ENCODE measurements around the gene GINS2. TPM values are rescaled to one million over a fixed set of nuclear protein-coding genes. Genes with fewer than 3 reads are reported as not detected.

GINS2 gene
- total RNA-seq, 1 experiment from 2014 or later, result 20.2 TPM

- H3K27me3 ChIP-seq (ENCODE audit: insufficient read depth, low read depth), result no peaks in the 10 kb centered on the region
- intact Hi-C loops (cut with micrococcal nuclease; ENCODE audit: unreplicated experiment), result no loop called here
- peaks cover 20% of the 10 kb centered on the region for H3K4me1 ChIP-seq (replicated peaks; ENCODE audit: insufficient read depth)
- ChIA-PET POLR2A (ENCODE audit: unreplicated experiment) (interaction anchor here (0.6 kb wide), 1 partner anchor 1146 kb away, joined by 5 read pairs; no protein-coding TSS in a partner anchor), CTCF (no interaction called here)
- no peak overlapping the region for H3K4me3 ChIP-seq
- peaks cover 24% of the 10 kb centered on the region for H3F3A ChIP-seq (ENCODE audit: insufficient read depth, low read depth)
- peaks cover 37% of the 10 kb centered on the region for H3K79me2 ChIP-seq (ENCODE audit: low read depth)
- DNase-seq, result no peak
- TF ChIP-seq EZH2 (IDR thresholded peaks at IDR 0.05; ENCODE audit: low read depth), result no peak
- TF ChIP-seq CTCF (conservative IDR thresholded peaks at IDR 0.05), result no peak
- peaks cover 92% of the 10 kb centered on the region for H4K20me1 ChIP-seq (ENCODE audit: insufficient read depth)
- H2AFZ ChIP-seq, result no peak overlapping the region
- no peaks in the 10 kb centered on the region for H3K9me3 ChIP-seq (ENCODE audit: insufficient read depth, low read depth)
- no peak overlapping the region for H3K4me2 ChIP-seq
- no peaks in the 10 kb centered on the region for H3K9me2 ChIP-seq (ENCODE audit: insufficient read depth)
- BruUV-seq (replicated peaks), result no TSS peak
- H3K36me3 ChIP-seq (ENCODE audit: low read depth), result no peaks in the 10 kb centered on the region
- no peak overlapping the region for H3K27ac ChIP-seq
Measured at GRCh38 chr16:85649411-85650134, 39.2 kb downstream of the GINS2 start.

- H4K20me1 ChIP-seq (ENCODE audit: insufficient read depth), result peaks cover 92% of the 10 kb centered on the region
- intact Hi-C loops (cut with micrococcal nuclease; ENCODE audit: unreplicated experiment), result no loop called here
- H3K4me3 ChIP-seq, result no peak overlapping the region
- POLR2A ChIA-PET (ENCODE audit: unreplicated experiment), result no interaction called here
- CTCF ChIA-PET, result no interaction called here
- no peak for DNase-seq
- no peaks in the 10 kb centered on the region for H3K36me3 ChIP-seq (ENCODE audit: low read depth)
- no peak overlapping the region for H3K27ac ChIP-seq
- TF ChIP-seq CTCF (conservative IDR thresholded peaks at IDR 0.05), result no peak
- no peak for TF ChIP-seq EZH2 (IDR thresholded peaks at IDR 0.05; ENCODE audit: low read depth)
- H3K27me3 ChIP-seq (ENCODE audit: insufficient read depth, low read depth), result no peaks in the 10 kb centered on the region
- no peak overlapping the region for H2AFZ ChIP-seq
- no TSS peak for BruUV-seq (replicated peaks)
- peaks cover 35% of the 10 kb centered on the region for H3K79me2 ChIP-seq (ENCODE audit: low read depth)
- H3K4me1 ChIP-seq (replicated peaks; ENCODE audit: insufficient read depth), result peaks cover 27% of the 10 kb centered on the region
- H3F3A ChIP-seq (ENCODE audit: insufficient read depth, low read depth), result peaks cover 31% of the 10 kb centered on the region
- no peaks in the 10 kb centered on the region for H3K9me3 ChIP-seq (ENCODE audit: insufficient read depth, low read depth)
- no peak overlapping the region for H3K4me2 ChIP-seq
- H3K9me2 ChIP-seq (ENCODE audit: insufficient read depth), result no peaks in the 10 kb centered on the region
Measured at GRCh38 chr16:85648805-85649204, 39.9 kb downstream of the GINS2 start.

GRCh38 chr16:85648070-85648714 lies 40.6 kb downstream of the GINS2 start:
- BruUV-seq (replicated peaks), result no TSS peak
- H3K27ac ChIP-seq, result no peak overlapping the region
- peaks cover 33% of the 10 kb centered on the region for H3K4me1 ChIP-seq (replicated peaks; ENCODE audit: insufficient read depth)
- H3K27me3 ChIP-seq (ENCODE audit: insufficient read depth, low read depth), result no peaks in the 10 kb centered on the region
- peaks cover 30% of the 10 kb centered on the region for H3K79me2 ChIP-seq (ENCODE audit: low read depth)
- H3F3A ChIP-seq (ENCODE audit: insufficient read depth, low read depth), result peaks cover 33% of the 10 kb centered on the region
- no peak overlapping the region for H3K4me3 ChIP-seq
- H3K9me3 ChIP-seq (ENCODE audit: insufficient read depth, low read depth), result no peaks in the 10 kb centered on the region
- H3K9me2 ChIP-seq (ENCODE audit: insufficient read depth), result no peaks in the 10 kb centered on the region
- no peaks in the 10 kb centered on the region for H3K36me3 ChIP-seq (ENCODE audit: low read depth)
- no peak overlapping the region for H2AFZ ChIP-seq
- DNase-seq, result no peak
- TF ChIP-seq CTCF (conservative IDR thresholded peaks at IDR 0.05) (no peak), EZH2 (IDR thresholded peaks at IDR 0.05; ENCODE audit: low read depth) (no peak)
- POLR2A ChIA-PET (ENCODE audit: unreplicated experiment), result no interaction called here
- CTCF ChIA-PET, result no interaction called here
- intact Hi-C loops (cut with micrococcal nuclease; ENCODE audit: unreplicated experiment), result no loop called here
- H3K4me2 ChIP-seq, result no peak overlapping the region
- peaks cover 92% of the 10 kb centered on the region for H4K20me1 ChIP-seq (ENCODE audit: insufficient read depth)
